Breast epithelium (tissue), 4 donors: ENCODE results near the gene TAX1BP3. TPM values are rescaled to one million over a fixed set of nuclear protein-coding genes. Genes with fewer than 3 reads are reported as not detected.

Source experiments
- DNase-seq, 2 donors: peaks; one replicate each; pipeline ENCODE4 v3.0.0-alpha.2; 2019; ENCODE audit warnings: low spot score in 2 of 2
- H3K27ac ChIP-seq, 2 donors: fragments of 200-600 bp; sonication (generic) in 1 of 2; one replicate each; pipeline ENCODE4 v1.5.1; 2016 to 2019; ENCODE audit warnings: mild to moderate bottlenecking in 1 of 2
- H3K27me3 ChIP-seq, 2 donors: fragments of 200-600 bp; sonication (generic) in 1 of 2; one replicate each; pipeline versions ENCODE4 v1.5.1 to v1.6.0; 2017 to 2019; ENCODE audit warnings: control low read depth in 1 of 2, mild to moderate bottlenecking in 1 of 2
- H3K36me3 ChIP-seq: fragments of 200-600 bp; one replicate; pipeline ENCODE4 v1.5.1; 2019
- H3K4me1 ChIP-seq, 2 donors: fragments of 200-600 bp; sonication (generic); one replicate each; pipeline ENCODE4 v1.5.1; 2016 to 2019; ENCODE audit warnings: control low read depth in 1 of 2
- H3K4me3 ChIP-seq, 3 donors: fragments of 200-600 bp; sonication (generic); 1 replicate in 2 of 3; 2 replicates in 1 of 3; pipeline ENCODE4 v1.5.1; 2016 to 2019; ENCODE audit warnings: mild to moderate bottlenecking in 3 of 3, moderate library complexity in 2 of 3
- H3K9me3 ChIP-seq, 2 donors: fragments of 200-600 bp; sonication (generic) in 1 of 2; one replicate each; pipeline ENCODE4 v1.5.1; 2016 to 2019; ENCODE audit warnings: control low read depth in 1 of 2
- CTCF ChIP-seq, 3 donors: fragments of 450-650 bp; IDR thresholded peaks; one replicate each; pipeline ENCODE4 v1.5.1; 2016 to 2017; ENCODE audit warnings: antibody characterized with exemption in 3 of 3, mild to moderate bottlenecking in 3 of 3, moderate library complexity in 3 of 3
- POLR2A ChIP-seq: fragments of 450-650 bp; IDR thresholded peaks from one replicate; pipeline ENCODE4 v1.6.1; 2016; ENCODE audit warnings: antibody characterized with exemption, mild to moderate bottlenecking, moderate library complexity
- POLR2AphosphoS5 ChIP-seq, 3 donors: sonication (generic); formaldehyde crosslinking; IDR thresholded peaks; one replicate each; pipeline ENCODE4 v1.6.1; 2017; ENCODE audit warnings: antibody characterized with exemption in 3 of 3
- intact Hi-C: fragments of 100-400 bp; cut with DNase I; formaldehyde crosslinking; loops from one replicate; pipeline ENCODE4 v1.15.1; 2023; ENCODE audit warnings: low total_unique reads
- total RNA-seq, 3 donors: library from RNA; depleted of rRNA; stranded (reverse); fragments of >200 nt; gene quantifications; one replicate each; pipeline ENCODE4 v1.1.0, GENCODE V29; 2016

TAX1BP3 gene
- total RNA-seq, 3 donors from 2014 or later, result 79.6 to 134 (median 107) TPM

GRCh38 chr17:3691617-3692067 lies 23.3 kb upstream of the TAX1BP3 start:
- no peak for TF ChIP-seq POLR2AphosphoS5 (IDR thresholded peaks at IDR 0.05)
- no peak for TF ChIP-seq CTCF (IDR thresholded peaks at IDR 0.05)
- Histone ChIP-seq H3K4me1 (peaks cover 0 to 4% of the 10 kb centered on the region in 2 donors), H3K27ac (no peak overlapping the region), H3K27me3 (peaks cover 8 to 68% of the 10 kb centered on the region in 2 donors), H3K4me3 (no peak overlapping the region), H3K36me3 (no peaks in the 10 kb centered on the region), H3K9me3 (no peaks in the 10 kb centered on the region)
- no peak for DNase-seq
- intact Hi-C loops, result no loop called here

- DNase-seq, result no peak
- Histone ChIP-seq H3K4me1 (no peaks in the 10 kb centered on the region), H3K4me3 (no peak overlapping the region), H3K9me3 (no peaks in the 10 kb centered on the region), H3K36me3 (no peaks in the 10 kb centered on the region), H3K27me3 (peaks cover 5 to 58% of the 10 kb centered on the region in 2 donors), H3K27ac (no peak overlapping the region)
- no peak for TF ChIP-seq POLR2A
- no peak for TF ChIP-seq CTCF (IDR thresholded peaks at IDR 0.05)
- no peak for TF ChIP-seq POLR2AphosphoS5 (IDR thresholded peaks at IDR 0.05)
- intact Hi-C loops, result no loop called here
Observed at GRCh38 chr17:3690094-3690715, 21.8 kb upstream of the TAX1BP3 start.

GRCh38 chr17:3689262-3690093 lies 21.1 kb upstream of the TAX1BP3 start:
- no peaks in the 10 kb centered on the region for H3K9me3 ChIP-seq
- no peaks in the 10 kb centered on the region for H3K4me1 ChIP-seq
- intact Hi-C loops, result no loop called here
- no peak overlapping the region for H3K27ac ChIP-seq
- TF ChIP-seq POLR2A, result no peak
- TF ChIP-seq POLR2AphosphoS5 (IDR thresholded peaks at IDR 0.05), result no peak
- TF ChIP-seq CTCF (IDR thresholded peaks at IDR 0.05), result no peak
- H3K27me3 ChIP-seq, result peaks cover 0 to 55% of the 10 kb centered on the region in 2 donors
- H3K4me3 ChIP-seq, result no peak overlapping the region
- no peak for DNase-seq
- no peaks in the 10 kb centered on the region for H3K36me3 ChIP-seq

GRCh38 chr17:3688852-3689261 lies 20.5 kb upstream of the TAX1BP3 start:
- no peak overlapping the region for H3K27ac ChIP-seq
- TF ChIP-seq POLR2AphosphoS5 (IDR thresholded peaks at IDR 0.05), result no peak
- no peak for TF ChIP-seq CTCF (IDR thresholded peaks at IDR 0.05)
- no peak for TF ChIP-seq POLR2A
- H3K36me3 ChIP-seq, result no peaks in the 10 kb centered on the region
- intact Hi-C loops, result no loop called here
- DNase-seq, result no peak
- no peaks in the 10 kb centered on the region for H3K4me1 ChIP-seq
- no peak overlapping the region for H3K4me3 ChIP-seq
- H3K9me3 ChIP-seq, result no peaks in the 10 kb centered on the region
- peaks cover 0 to 58% of the 10 kb centered on the region in 2 donors for H3K27me3 ChIP-seq

GRCh38 chr17:3688027-3688553 lies 19.7 kb upstream of the TAX1BP3 start:
- no peak for DNase-seq
- no peaks in the 10 kb centered on the region for H3K36me3 ChIP-seq
- no peak overlapping the region for H3K27ac ChIP-seq
- no peaks in the 10 kb centered on the region for H3K4me1 ChIP-seq
- TF ChIP-seq POLR2A (no peak), CTCF (IDR thresholded peaks at IDR 0.05) (no peak), POLR2AphosphoS5 (IDR thresholded peaks at IDR 0.05) (no peak)
- intact Hi-C loops, result no loop called here
- H3K9me3 ChIP-seq, result no peaks in the 10 kb centered on the region
- no peak overlapping the region for H3K4me3 ChIP-seq
- H3K27me3 ChIP-seq, result peaks cover 0 to 56% of the 10 kb centered on the region in 2 donors
